HepG2 (cell line): Measurements from ENCODE around the gene ZCCHC24.

Experiments
- CCAR2 ChIP-seq: fragments of 200-400 bp; formaldehyde crosslinking; optimal IDR thresholded peaks from 2 replicates; pipeline ENCODE3; 2018; ENCODE audit warnings: low read depth, mild to moderate bottlenecking, low read length, moderate library complexity
- FOXM1 ChIP-seq: sonication (generic); formaldehyde crosslinking; IDR thresholded peaks from 2 replicates; pipeline ENCODE4 v1.5.0; 2020; ENCODE audit warnings: missing genetic modification reagents
- GABPA ChIP-seq, 2 experiments: IDR thresholded peaks; 2 replicates each; pipeline ENCODE4 v1.6.1; 2011 to 2016; ENCODE audit warnings: low read depth in 2 of 2, low read length in 1 of 2, missing biosample characterization in 1 of 2, missing genetic modification characterization in 1 of 2
- HNF4A ChIP-seq: sonication (generic); formaldehyde crosslinking; IDR thresholded peaks from 2 replicates; pipeline ENCODE4 v1.4.0; 2020; ENCODE audit warnings: missing genetic modification reagents
- SIN3A ChIP-seq: IDR thresholded peaks from 2 replicates; pipeline ENCODE4 v1.6.1; 2011; ENCODE audit warnings: low read depth, mild to moderate bottlenecking, control low read depth, low read length, borderline replicate concordance
- STAT5B ChIP-seq: sonication (generic); formaldehyde crosslinking; IDR thresholded peaks from 2 replicates; pipeline ENCODE4 v1.4.0; 2020; ENCODE audit warnings: missing genetic modification reagents
- ZNF83 ChIP-seq: sonication (generic); formaldehyde crosslinking; IDR thresholded peaks from 2 replicates; pipeline ENCODE4 v1.4.0; 2020; ENCODE audit warnings: missing genetic modification reagents, mild to moderate bottlenecking, borderline replicate concordance
- TF ChIP-seq, protein P1 (sequence below): sonication (generic); formaldehyde crosslinking; IDR thresholded peaks from 2 replicates; pipeline ENCODE4 v1.4.0; 2020; ENCODE audit warnings: missing genetic modification reagents, borderline replicate concordance
- TF ChIP-seq, protein P2 (sequence below): sonication (generic); formaldehyde crosslinking; IDR thresholded peaks from 2 replicates; pipeline ENCODE4 v1.4.0; 2020; ENCODE audit warnings: mild to moderate bottlenecking, missing genetic modification reagents
- TF ChIP-seq, protein P3 (sequence below): sonication (generic); formaldehyde crosslinking; IDR thresholded peaks from 2 replicates; pipeline ENCODE4 v1.5.0; 2020; ENCODE audit warnings: mild to moderate bottlenecking, missing genetic modification reagents, moderate library complexity
- TF ChIP-seq, protein P4 (sequence below): sonication (generic); formaldehyde crosslinking; IDR thresholded peaks from 2 replicates; pipeline ENCODE4 v1.8.0; 2023; ENCODE audit warnings: mild to moderate bottlenecking, missing genetic modification reagents
- TF ChIP-seq, protein P5 (sequence below), 2 experiments: IDR thresholded peaks; 2 replicates each; pipeline ENCODE4 v1.6.1; 2011 to 2012; ENCODE audit warnings: low read length in 2 of 2, borderline replicate concordance in 1 of 2, low read depth in 1 of 2, mild to moderate bottlenecking in 1 of 2, moderate library complexity in 1 of 2

DNA sequence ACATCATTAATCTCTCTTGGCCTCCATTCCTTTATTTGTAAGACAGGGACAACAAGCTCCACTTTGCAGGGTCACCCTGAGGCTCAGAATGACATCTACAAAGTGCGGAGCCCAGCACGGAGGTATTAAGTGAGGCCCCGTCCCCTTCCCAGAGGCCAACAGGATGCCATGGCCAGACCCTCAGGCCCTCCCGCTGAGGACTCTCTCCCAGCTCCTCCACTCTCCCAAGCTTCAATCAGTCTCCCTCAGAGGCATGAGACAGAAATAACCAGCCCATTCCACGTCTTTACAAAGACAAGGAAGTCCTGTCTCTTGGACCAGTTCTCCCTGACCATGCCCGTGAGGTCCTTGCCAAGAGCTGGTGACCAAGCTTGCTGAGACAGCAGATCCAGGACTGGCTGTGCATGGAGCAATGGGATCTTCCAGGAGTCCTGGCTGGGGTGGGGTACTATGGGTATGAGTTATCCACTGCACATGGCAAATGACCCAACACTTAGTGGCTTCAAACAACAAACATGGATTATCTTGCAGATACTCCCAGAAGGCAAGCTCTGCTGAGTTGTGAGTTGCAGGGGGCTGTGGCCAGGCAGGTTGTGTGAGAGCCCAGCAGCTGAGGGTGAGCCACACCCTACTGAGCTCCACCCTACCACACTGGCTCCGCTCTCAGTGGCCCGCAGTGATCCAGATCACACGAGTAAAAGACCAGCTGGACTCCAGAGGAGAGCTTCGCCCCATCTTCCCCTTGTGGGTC, 102.4 kb downstream of the ZCCHC24 start:
- TF ChIP-seq GABPA (IDR thresholded peaks at IDR 0.05; ENCODE audit: low read depth, low read length) (no peak), GABPA (CRISPR knock-in tag; IDR thresholded peaks at IDR 0.05; ENCODE audit: low read depth) (no peak), CCAR2 (no peak), STAT5B (CRISPR knock-in tag) (no peak), FOXM1 (CRISPR knock-in tag) (no peak), SIN3A (no peak), HNF4A (no peak), ZNF83 (CRISPR knock-in tag) (no peak)
- TF ChIP-seq, protein P1, sequence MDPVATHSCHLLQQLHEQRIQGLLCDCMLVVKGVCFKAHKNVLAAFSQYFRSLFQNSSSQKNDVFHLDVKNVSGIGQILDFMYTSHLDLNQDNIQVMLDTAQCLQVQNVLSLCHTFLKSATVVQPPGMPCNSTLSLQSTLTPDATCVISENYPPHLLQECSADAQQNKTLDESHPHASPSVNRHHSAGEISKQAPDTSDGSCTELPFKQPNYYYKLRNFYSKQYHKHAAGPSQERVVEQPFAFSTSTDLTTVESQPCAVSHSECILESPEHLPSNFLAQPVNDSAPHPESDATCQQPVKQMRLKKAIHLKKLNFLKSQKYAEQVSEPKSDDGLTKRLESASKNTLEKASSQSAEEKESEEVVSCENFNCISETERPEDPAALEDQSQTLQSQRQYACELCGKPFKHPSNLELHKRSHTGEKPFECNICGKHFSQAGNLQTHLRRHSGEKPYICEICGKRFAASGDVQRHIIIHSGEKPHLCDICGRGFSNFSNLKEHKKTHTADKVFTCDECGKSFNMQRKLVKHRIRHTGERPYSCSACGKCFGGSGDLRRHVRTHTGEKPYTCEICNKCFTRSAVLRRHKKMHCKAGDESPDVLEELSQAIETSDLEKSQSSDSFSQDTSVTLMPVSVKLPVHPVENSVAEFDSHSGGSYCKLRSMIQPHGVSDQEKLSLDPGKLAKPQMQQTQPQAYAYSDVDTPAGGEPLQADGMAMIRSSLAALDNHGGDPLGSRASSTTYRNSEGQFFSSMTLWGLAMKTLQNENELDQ: no peak
- TF ChIP-seq, protein P2, sequence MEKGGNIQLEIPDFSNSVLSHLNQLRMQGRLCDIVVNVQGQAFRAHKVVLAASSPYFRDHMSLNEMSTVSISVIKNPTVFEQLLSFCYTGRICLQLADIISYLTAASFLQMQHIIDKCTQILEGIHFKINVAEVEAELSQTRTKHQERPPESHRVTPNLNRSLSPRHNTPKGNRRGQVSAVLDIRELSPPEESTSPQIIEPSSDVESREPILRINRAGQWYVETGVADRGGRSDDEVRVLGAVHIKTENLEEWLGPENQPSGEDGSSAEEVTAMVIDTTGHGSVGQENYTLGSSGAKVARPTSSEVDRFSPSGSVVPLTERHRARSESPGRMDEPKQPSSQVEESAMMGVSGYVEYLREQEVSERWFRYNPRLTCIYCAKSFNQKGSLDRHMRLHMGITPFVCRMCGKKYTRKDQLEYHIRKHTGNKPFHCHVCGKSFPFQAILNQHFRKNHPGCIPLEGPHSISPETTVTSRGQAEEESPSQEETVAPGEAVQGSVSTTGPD (CRISPR knock-in tag): no peak
- TF ChIP-seq, protein P3, sequence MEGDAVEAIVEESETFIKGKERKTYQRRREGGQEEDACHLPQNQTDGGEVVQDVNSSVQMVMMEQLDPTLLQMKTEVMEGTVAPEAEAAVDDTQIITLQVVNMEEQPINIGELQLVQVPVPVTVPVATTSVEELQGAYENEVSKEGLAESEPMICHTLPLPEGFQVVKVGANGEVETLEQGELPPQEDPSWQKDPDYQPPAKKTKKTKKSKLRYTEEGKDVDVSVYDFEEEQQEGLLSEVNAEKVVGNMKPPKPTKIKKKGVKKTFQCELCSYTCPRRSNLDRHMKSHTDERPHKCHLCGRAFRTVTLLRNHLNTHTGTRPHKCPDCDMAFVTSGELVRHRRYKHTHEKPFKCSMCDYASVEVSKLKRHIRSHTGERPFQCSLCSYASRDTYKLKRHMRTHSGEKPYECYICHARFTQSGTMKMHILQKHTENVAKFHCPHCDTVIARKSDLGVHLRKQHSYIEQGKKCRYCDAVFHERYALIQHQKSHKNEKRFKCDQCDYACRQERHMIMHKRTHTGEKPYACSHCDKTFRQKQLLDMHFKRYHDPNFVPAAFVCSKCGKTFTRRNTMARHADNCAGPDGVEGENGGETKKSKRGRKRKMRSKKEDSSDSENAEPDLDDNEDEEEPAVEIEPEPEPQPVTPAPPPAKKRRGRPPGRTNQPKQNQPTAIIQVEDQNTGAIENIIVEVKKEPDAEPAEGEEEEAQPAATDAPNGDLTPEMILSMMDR (CRISPR knock-in tag): no peak
- TF ChIP-seq, protein P4, sequence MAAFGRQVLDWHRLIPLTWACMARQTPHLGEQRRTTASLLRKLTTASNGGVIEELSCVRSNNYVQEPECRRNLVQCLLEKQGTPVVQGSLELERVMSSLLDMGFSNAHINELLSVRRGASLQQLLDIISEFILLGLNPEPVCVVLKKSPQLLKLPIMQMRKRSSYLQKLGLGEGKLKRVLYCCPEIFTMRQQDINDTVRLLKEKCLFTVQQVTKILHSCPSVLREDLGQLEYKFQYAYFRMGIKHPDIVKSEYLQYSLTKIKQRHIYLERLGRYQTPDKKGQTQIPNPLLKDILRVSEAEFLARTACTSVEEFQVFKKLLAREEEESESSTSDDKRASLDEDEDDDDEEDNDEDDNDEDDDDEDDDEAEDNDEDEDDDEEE: no peak
- TF ChIP-seq, protein P5, sequence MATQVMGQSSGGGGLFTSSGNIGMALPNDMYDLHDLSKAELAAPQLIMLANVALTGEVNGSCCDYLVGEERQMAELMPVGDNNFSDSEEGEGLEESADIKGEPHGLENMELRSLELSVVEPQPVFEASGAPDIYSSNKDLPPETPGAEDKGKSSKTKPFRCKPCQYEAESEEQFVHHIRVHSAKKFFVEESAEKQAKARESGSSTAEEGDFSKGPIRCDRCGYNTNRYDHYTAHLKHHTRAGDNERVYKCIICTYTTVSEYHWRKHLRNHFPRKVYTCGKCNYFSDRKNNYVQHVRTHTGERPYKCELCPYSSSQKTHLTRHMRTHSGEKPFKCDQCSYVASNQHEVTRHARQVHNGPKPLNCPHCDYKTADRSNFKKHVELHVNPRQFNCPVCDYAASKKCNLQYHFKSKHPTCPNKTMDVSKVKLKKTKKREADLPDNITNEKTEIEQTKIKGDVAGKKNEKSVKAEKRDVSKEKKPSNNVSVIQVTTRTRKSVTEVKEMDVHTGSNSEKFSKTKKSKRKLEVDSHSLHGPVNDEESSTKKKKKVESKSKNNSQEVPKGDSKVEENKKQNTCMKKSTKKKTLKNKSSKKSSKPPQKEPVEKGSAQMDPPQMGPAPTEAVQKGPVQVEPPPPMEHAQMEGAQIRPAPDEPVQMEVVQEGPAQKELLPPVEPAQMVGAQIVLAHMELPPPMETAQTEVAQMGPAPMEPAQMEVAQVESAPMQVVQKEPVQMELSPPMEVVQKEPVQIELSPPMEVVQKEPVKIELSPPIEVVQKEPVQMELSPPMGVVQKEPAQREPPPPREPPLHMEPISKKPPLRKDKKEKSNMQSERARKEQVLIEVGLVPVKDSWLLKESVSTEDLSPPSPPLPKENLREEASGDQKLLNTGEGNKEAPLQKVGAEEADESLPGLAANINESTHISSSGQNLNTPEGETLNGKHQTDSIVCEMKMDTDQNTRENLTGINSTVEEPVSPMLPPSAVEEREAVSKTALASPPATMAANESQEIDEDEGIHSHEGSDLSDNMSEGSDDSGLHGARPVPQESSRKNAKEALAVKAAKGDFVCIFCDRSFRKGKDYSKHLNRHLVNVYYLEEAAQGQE (IDR thresholded peaks at IDR 0.05; ENCODE audit: borderline replicate concordance in 1 of 2, low read depth in 1 of 2, low read length in 2 of 2): no peak
